Measurements from ENCODE around the gene LRRC75A.

The LRRC75A gene

DNA sequence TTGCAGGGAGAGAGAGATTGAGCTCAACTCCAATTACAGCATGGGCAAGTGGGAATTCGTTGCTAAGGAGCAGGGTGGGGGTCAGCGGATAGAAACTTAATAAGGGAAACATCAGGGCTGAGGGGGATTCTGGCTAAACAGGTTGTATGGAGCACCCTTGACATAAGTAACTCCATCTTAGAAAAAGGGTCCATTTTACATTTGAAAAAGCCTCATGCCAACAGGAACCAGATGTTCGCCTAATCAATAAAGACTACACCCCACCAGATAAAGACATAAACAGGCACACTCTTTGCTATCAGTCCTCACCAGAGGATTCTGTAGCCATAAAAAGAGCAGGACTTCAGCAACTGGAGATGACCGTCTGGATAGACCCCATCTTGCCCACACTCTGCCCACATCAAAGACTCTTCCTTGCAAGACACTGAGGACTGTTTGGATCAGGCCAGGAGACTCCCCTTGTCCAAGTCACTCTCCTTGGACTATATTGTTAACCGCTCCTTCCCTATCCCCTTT lies 1.6 kb upstream of the LRRC75A start:
- peak; percentile 43 for DNase-seq (ENCODE audit: low spot score)

DNA sequence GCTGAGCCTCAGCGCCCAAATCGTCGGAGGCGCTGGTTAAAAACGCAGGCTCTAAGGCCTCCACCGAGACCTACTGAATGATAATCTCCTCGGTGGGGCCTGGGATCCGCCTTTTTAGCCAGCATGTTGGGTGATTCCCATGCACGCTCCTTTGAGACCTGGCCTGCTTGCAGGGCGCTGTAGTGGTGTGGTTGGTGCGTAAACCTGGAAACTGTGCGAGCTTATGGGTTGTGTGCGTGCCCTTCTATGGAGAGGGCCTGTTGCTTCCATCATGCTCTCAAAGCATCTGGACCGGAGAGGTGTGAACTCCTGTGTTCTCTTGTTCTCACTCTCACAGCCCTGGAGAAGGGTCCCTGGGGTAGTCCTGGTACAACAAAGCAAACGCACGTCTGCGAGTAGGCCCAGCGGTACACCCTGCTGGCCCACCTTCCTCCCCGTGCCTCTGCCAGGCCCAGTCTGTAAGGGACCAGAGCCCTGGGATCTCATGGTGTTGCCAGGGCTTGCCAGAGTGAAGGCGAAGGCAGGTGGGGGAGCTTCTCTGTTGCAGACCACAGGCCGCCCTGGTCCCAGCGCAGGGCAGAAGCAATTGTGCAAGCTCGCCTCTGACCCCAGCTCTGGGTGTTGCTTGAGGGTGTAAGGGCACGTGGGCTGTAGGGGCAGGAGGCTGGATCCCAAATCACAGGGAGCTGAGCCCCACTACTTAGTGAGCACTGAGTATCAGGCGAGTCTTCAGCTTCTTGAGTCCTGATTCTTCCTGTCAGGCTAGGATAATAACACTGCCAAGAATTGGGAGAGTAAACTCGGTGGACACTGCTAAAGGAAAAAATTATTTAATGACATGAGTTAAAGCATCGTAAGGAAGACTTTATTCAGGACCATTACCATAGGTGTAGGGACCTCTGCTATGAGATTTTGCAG lies 879 bp upstream of the LRRC75A start:
- DNase-seq (ENCODE audit: low spot score), result no peak

DNA sequence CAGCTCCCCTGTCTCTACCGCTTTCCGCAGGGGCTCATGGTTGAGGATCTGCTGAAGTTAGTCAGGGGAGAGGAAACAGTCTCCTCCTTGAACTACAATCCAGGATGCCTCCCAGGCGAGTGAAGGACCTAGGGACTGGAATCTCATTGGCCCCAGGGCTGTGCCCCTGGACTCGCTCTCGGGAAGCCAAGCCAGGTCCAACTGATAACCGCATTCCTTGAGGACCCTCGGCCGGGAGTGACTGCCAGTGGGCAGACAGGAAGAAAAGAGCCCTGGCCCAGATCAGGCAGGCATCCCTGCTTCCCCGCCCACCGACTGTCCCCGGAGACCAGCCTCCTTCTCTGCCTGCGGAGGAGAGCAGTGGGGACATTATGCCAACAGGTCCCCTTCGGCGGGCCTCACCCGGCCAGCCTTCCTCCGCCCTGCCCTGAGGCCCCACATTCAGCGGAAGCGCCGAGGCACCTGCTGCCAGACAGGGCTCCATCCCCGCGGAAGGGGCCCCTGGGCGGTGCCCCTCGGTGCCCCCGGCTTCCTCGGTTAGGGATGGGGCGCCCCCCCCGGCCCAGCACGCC lies 776 bp downstream of the LRRC75A start:
- DNase-seq (ENCODE audit: low spot score), result no peak

DNA sequence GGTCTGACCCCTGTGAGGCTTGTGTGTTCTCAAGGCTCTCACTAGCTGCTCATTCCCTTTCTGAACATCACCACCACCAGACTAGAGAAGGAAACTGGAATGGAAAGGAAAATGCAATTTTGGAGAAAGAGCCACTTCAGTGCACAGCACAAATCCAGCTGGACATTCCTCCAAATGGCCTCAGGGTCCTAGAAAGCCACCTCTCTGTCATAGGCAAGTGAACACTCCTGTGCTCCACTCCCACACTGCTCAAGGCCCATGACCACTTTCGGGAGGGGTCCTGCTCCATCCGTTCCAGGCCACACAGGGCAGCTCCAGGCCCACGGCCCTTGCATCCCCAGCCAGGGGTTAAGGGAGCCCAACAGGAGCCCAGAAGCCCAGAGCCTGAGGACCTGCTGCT lies 2.6 kb downstream of the LRRC75A start:
- DNase-seq (ENCODE audit: low spot score), result no peak

DNA sequence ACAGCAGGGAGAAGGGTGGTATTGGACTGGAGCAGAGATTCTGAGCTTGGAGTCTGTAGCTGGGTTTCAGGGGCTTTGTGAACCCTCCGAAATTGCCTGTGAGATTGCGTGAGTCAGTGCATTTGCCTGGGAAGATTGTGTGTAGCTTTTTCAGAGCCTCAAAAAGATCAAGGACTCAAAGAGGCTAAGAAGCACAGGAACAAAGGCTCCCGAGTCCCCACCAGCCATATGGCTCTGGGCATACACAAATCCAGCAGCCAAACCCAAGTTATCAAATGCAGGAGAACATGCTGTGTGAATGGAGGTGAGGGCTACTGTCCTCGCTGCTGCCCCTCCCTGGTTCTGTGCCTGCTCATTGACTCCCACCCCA lies 3.0 kb downstream of the LRRC75A start:
- no peak for DNase-seq (ENCODE audit: low spot score)

DNA sequence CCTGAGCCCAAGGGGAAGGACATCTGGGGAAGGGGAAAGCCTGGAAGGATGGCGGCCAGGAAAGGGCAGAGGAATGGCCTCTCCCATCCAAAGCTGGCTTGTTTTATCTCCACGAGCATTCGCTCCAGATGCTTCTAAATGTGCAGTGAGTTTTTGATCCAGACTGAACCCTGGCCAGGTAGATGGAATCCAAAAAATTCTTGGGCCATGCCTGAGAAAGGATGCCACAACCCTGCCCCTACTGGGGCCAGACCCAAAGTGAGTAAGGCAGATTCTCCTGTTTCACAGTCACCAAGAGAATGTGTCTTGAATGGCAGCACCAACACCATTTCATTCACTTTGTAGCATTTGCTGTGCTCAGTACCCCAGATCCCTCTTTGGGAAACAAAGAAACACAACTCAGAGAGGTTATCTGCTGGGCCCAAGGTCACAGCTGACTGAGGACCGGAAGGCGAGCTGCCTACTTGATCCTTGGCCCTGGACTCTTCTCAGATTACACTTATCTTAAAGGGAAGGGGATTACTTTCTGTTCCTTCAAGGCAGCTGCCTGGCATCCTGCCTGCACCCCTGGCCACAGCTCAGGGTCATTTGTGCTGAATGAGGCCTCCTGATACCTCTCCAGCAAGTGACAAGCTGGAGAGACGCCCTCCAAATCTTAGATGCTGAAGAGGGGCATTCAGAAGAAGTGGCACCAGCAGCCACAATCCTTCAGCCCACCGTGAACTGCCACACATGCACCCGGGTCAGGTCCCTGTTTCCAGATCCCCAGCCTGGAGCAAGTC lies 3.6 kb downstream of the LRRC75A start:
- no peak for DNase-seq (ENCODE audit: low spot score)

DNA sequence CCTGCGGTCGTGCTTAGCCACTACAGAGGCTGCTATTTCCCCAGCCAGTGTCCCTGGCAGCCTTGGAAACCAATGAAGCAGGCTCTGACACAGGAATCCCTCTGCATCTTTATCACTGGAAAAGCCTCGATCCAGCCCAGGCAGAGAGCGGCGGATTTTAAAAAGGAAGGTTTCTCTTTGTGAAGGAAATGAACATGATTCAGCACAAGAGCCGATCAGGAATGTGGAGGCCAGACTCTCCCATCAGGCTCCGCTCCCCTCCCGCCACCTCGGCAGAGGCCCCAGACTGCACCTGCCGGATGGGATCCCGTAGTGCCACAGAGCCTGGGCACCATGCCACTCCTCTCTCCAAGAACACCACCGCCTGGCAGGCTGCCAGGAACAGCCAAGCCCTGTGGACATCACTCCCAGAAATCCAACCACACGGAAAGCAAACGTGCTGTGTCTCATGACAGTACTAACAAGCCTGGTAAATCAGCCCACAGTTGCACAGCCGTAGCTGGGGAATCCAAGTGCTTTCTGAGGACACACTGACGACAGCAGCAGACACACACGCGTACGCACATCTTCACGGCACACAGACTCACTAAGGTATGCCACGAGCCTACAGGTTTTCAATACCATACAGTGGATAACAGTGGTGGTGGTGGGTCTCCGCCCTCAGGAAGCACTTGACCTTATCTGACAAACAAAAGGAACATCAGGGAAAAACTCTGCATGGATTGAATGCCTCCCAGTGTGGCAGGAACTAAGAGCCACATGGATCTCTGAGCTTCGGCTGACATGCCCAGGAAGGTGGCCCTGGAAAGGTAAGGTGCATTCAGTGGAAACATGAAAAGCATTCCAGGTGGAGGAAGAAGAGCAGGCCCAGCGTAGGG lies 5.4 kb downstream of the LRRC75A start:
- no peak for DNase-seq (ENCODE audit: low spot score)

DNA sequence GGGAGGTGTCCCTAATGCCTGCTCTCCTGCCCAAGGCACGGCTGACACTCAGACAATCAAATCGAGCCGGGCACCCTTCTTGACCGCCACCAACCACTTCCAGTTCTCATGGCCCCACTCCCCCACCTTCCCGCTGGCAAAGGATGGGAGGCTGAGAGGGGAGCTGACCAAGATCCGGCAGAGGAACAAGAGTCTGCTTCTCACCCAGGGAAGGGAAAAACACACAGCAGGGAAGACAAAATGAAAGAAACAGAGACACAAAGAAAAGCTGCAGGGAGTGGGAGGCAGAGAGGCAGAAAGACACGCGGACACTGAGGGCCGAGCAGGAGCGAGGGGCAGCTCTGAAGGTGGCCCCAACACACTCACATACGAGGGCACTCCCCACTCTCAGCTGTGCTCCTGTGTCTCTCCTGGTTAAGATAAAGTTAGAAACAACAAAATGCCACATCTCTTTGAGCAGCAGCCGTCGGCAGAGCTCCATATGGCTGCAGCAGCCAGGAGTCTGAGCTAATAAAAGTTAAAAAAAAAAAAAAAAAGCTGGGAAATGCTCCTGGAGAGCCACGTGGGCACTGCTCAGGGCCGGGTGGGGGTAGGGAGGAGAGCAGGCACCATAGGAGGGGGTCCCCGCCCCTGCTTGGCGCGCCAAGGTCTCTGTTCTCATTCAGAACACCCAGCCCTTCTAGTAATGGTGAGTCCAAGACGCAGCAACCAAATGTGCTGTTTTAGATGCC lies 7.4 kb downstream of the LRRC75A start:
- DNase-seq (ENCODE audit: low spot score), result no peak

DNA sequence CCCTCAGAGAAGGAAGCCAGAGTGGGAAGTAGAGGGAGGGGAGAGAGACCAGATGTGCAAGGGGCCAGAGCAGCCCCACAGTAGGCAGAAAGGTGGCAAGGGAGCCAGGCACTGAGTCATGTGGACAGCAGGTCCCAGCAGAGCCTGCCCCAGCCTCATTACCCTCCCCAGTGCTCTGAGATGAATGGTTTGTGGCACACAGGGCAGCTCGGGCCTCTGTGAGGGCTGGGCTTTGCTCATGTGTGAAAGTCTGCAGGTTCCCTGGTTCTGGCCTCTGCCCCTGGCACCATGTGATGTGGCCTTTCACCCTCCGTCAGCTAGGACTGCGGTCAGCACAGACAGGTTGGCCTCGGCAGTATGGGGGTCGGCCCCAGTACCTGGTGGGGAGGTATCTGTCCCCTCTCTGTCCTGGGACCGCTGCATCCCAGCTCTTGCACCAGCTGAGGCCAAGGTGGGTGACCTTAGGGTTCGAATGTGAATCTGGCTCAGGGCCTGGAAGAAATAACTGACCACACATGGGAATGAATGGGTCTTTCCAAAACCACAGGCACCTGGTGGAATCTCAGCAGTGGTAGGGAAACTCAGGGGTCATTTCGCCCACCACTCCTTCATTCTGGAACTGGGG lies 8.9 kb downstream of the LRRC75A start:
- DNase-seq (ENCODE audit: low spot score), result no peak

DNA sequence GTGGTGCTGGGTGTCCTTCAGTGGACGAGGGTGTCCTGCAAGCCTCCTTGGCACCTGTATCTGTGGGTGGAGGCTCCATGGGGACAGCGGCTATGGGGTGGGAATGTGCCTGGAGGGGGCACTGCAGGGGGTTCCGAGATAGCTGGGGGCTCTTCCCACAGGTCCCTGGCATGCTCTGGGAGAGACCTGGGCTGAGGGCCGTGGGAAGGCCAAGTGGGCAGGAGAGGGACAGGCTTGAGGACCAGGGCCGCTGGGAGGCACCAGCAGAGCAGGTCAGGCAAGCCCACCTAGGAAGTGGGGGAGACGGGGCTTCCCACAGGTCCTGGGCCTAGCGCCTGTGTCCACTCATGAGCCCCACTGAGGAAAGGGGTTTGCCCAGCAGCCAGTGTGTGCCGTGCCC lies 9.7 kb downstream of the LRRC75A start:
- no peak for DNase-seq (ENCODE audit: low spot score)

DNA sequence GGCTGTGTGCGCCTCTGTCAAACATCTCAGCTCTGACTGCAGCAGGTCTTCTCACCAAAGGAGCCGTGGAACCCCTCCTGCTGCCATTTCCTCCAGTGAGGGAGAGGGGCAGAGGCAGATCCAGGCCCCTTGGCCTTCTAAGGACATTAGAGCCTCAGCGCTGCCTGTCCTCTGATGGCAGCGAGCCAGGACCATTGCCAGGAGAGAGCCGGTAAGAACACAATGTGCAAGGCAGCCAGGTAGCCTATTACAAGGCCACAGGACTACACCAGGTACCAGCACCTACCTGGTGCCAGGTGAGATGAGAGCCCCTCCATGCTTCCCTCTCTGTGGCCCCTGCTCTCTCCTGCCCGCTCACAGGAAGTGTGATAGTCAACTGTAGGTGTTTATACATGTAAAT lies 11.0 kb downstream of the LRRC75A start:
- DNase-seq (ENCODE audit: low spot score), result no peak

DNA sequence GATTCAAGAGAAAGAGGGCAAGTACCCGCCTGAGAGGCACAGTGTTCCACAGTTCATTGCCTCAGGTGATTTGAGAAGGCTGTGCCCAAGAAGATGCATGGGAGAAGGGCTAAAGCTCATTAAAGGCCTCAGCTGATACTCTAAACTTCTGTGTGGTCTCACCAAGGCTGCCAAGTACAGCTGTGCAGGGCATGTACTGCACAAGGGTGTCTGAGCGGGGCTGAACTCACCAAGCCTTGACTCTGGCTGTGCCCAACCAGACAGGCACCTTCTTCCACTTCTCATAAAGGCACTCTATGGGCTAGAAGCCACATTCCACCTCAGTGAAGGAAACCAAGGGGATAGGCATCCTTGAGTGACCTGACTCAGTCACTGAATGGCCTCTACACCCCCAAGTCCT lies 12.7 kb downstream of the LRRC75A start:
- DNase-seq (ENCODE audit: low spot score), result no peak

DNA sequence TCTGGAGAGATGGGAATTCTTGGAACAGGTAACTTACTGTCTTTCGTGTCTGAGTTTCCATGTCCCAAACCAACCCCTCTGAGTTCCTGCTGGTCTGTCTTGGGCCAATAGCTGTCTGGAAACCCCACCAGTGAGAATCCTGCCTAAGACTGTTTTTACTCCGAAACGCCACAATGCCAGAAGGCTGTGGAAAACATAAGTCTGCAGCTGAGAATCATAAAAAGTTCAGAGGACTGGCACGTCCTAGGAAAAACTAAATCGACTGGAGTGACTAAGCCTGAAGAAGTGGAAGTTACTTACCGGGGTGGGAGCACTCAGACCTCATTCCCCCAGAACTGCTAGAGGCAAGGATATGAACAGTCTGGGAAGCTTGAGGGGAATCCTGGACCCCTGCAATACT lies 13.3 kb downstream of the LRRC75A start:
- no peak for DNase-seq (ENCODE audit: low spot score)

DNA sequence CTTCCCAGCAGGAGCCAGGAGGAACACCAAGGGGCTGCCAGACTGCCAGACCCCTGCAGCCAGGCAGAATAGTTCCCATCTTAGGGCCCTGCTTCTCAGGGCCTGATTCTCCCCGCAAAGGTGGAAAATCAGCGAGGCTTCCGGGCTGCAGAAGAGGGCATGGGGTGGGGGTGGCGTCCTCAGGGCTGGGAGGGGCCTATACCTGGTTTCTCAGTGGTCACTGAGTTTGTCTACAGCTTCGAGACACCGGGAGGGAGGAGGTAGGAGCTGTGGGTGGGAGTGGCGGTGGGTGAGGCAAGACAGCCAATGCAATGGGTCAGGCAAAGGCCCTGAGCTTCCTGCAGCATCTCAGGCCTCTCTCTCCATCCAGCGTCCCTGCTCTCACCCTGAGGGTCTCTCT lies 14.3 kb downstream of the LRRC75A start:
- DNase-seq (ENCODE audit: low spot score), result no peak

DNA sequence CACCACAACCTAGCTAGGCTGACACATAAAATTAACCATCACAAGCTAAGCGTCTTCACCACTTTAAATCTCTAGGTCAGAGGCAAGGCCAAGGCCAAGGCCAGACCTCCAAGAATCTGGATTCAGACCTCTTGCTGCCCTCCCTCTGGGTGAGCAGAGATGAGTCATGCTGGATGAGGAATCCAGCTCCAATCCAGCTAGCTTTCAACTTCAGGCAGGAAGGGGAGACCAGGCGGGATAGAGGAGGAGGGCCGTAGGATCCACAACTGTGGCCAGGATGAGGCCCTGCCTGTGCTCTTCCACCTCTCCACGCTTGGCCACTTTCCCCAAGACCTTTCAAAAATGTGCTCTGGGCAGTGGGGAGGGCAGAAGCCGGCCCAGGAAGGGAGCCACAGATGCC lies 14.7 kb downstream of the LRRC75A start:
- DNase-seq (ENCODE audit: low spot score), result no peak

DNA sequence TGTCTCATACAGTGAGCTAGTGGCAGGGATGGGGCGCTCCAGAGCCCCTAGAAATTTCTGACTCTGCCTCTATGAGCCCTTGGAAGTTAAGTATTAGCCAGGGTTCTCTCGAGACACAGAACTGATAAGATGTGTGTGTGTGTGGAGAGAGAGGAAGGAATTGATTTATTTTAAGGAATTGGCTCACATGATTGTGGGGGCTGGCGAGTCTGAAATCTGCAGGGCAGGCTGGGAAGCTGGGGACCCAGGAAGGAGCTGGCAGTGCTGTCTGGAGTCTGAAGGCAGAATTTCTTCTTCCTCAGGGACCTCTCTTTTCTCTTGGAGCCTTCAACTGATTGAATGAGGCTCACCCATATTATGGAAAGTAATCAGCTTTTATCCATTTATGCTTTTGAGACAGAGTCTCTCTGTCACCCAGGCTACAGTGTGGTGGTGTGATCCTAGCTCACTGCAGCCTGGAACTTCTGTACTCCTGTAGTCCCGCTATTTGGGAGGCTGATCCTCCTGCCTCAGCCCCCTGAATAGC lies 16.8 kb downstream of the LRRC75A start:
- DNase-seq (ENCODE audit: low spot score), result no peak

DNA sequence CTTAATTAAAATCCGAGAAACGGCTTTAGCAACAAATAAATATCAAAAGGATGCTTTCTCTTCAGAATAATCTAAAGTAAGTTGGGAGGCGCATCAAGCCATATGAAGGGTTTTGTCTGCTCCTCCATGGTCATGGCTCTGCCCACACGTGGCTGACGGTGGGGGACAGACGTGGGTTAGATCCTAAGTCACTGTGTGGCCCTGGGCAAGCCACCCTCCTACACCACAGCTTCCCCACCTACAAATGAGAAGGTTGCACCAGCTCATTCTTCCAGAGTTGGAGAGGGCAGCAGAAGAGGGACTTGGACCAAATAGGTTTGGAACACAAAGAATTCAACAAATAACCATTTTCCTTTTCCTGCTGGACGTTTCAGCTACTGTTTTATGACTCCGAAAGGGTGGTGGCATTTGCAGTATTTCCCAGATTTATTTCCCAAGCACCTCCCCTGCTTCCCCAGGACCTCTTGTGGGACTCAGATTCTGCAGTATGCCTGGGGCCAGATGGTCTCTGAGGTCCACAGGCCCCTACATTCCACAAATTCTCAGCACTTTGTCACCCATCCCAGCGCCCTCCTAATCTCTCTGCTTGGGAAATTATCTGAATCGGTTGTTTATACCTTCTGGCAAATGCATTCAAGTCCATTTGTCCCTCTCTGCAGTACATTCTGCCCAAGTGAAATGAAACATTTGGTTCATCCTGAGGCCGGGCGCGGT lies 17.8 kb downstream of the LRRC75A start:
- no peak for DNase-seq (ENCODE audit: low spot score)

DNA sequence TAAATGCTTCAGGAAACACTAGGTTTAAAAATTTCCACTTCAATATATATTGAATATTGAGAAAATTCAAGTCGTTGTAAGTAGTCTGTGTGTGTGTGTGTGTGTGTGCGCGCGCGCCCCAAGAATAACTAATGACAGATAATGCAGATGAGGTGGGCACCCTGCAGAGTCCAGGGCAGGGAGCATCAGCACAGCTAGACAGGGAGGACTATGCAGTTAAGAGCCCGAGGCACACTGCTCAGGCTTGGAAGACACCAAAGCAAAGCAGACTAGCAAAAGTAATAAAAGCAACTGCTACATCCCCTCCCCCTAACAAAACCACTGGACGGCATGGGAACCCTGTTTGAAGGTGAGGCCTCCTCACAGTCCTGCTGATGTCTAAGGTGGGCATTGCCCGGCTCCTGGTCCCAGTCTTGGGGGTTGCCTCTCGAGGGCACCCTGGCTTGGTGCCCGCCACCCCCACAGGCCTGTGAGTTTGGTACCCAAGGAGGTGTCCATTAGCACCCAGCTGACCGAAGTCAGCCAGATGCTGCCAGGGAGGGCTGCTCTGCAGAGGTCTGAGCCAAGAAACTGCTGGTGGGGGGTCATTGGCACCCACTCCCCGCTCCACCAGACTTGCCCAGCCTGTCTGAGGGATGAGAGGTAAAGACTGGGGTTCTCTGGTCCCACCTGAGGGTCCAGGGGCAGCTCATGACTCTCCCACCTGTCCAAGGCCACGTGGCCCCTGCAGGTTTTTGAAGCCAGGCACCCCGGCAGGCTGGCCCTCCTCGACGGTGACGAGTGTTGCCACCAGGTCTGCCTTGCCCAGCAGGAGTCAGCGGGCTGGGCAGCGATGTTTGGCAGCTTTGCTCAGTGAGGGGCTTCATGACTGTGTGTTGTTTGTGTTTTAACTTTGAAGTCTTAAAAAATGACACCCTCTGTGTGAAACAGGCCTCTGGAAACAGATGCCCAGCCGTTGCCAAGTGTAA lies 18.7 kb downstream of the LRRC75A start:
- no peak for DNase-seq (ENCODE audit: low spot score)

DNA sequence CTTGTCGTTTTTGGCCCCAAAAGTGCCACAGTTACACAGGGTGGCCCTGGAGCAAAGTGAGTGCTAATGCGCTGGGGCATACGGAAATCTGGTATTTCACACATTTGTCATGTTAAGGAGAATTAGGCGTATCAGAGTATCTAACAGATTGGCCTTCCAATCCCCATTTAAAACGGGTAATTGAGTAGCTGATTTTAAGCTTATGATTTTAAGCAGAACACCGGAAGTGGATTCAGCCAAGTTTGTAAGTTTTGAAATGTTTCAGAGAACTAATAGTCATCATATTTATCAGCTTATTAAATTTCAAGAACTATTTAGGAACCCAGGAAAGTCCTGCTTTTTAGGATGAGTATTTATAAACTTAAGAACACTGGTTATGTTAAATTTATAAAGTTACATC lies 19.5 kb downstream of the LRRC75A start:
- DNase-seq (ENCODE audit: low spot score), result no peak

Measured in hematopoietic multipotent progenitor cell treated with erythropoietin and hydrocortisone succinate and interleukin-3 and kit ligand, for 17 days (in vitro differentiated cells).